Measurements from ENCODE around the gene FRS3. TPM values are rescaled to one million over a fixed set of nuclear protein-coding genes. Genes with fewer than 3 reads are reported as not detected.

The FRS3 gene
- total and polyA plus RNA-seq, 2 of the 13 experiments (the other 11 are each of a cell fraction or from before 2014, with no cell fraction given): 3.0 to 7.4 TPM

DNA sequence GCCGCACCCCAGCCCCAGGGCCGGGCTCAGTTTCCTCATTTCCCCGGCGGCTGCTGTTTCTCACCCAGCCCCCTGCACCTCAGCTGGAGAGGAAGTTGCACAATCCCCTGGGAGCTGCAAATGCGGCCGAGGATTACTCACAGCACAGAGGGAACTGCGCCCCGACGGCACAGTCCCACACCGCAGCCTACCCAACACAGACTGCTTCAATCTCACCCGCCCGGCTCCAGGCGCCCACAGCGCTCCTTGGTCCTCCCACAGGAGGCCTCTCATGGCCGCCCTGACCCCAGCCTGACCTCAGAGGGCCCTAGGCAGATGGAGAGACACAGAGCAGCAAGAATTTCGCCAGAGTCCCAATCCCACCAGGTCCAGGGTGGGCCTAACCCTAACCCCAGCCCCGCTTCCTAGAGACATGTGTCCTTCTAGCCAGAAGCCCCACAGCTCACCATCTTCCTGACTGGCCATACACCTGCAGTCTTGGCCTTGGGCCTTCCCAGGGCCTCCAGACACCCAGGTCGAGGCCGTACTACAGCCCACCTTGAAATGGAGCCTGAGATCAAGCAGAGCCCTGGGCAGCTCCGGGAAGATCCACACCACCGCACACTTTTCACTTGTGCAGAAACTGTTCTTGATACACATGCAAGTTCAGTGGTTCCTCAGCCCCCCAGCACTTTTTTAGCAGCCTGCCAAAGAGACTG is 56.0 kb downstream of the FRS3 start (continued):
- TF ChIP-seq, protein P1, sequence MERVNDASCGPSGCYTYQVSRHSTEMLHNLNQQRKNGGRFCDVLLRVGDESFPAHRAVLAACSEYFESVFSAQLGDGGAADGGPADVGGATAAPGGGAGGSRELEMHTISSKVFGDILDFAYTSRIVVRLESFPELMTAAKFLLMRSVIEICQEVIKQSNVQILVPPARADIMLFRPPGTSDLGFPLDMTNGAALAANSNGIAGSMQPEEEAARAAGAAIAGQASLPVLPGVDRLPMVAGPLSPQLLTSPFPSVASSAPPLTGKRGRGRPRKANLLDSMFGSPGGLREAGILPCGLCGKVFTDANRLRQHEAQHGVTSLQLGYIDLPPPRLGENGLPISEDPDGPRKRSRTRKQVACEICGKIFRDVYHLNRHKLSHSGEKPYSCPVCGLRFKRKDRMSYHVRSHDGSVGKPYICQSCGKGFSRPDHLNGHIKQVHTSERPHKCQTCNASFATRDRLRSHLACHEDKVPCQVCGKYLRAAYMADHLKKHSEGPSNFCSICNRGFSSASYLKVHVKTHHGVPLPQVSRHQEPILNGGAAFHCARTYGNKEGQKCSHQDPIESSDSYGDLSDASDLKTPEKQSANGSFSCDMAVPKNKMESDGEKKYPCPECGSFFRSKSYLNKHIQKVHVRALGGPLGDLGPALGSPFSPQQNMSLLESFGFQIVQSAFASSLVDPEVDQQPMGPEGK (CRISPR knock-in tag; IDR thresholded peaks at IDR 0.05): peak; percentile 85
- TF ChIP-seq ZMYM3 (CRISPR knock-in tag; IDR thresholded peaks at IDR 0.05) (peak; percentile 82; the same call in 1 of the 2 replicates), HDAC2 (CRISPR knock-in tag; IDR thresholded peaks at IDR 0.05) (peak; percentile 83; the same call in 1 of the 2 replicates), PCBP1 (IDR thresholded peaks at IDR 0.05; ENCODE audit: borderline replicate concordance, low read depth, low read length) (no peak), NRL (CRISPR knock-in tag; IDR thresholded peaks at IDR 0.05; ENCODE audit: borderline replicate concordance) (no peak), SNRNP70 (IDR thresholded peaks at IDR 0.05; ENCODE audit: low read depth, low read length) (no peak), STAG1 (CRISPR knock-in tag; IDR thresholded peaks at IDR 0.05) (peak; percentile 23; the same call in 1 of the 2 replicates), SIN3B (IDR thresholded peaks at IDR 0.05; ENCODE audit: low read length) (no peak), PPARG (CRISPR knock-in tag; conservative IDR thresholded peaks at IDR 0.05) (peak; percentile 50; the same call in 1 of the 2 replicates), TARDBP (CRISPR knock-in tag; IDR thresholded peaks at IDR 0.05) (no peak), MTF1 (CRISPR knock-in tag; IDR thresholded peaks at IDR 0.05) (no peak; the same call in 1 of the 2 replicates), SP4 (CRISPR knock-in tag; IDR thresholded peaks at IDR 0.05) (no peak), SKI (IDR thresholded peaks at IDR 0.05; ENCODE audit: partially characterized antibody) (peak; percentile 17)
- TF ChIP-seq, protein P2, sequence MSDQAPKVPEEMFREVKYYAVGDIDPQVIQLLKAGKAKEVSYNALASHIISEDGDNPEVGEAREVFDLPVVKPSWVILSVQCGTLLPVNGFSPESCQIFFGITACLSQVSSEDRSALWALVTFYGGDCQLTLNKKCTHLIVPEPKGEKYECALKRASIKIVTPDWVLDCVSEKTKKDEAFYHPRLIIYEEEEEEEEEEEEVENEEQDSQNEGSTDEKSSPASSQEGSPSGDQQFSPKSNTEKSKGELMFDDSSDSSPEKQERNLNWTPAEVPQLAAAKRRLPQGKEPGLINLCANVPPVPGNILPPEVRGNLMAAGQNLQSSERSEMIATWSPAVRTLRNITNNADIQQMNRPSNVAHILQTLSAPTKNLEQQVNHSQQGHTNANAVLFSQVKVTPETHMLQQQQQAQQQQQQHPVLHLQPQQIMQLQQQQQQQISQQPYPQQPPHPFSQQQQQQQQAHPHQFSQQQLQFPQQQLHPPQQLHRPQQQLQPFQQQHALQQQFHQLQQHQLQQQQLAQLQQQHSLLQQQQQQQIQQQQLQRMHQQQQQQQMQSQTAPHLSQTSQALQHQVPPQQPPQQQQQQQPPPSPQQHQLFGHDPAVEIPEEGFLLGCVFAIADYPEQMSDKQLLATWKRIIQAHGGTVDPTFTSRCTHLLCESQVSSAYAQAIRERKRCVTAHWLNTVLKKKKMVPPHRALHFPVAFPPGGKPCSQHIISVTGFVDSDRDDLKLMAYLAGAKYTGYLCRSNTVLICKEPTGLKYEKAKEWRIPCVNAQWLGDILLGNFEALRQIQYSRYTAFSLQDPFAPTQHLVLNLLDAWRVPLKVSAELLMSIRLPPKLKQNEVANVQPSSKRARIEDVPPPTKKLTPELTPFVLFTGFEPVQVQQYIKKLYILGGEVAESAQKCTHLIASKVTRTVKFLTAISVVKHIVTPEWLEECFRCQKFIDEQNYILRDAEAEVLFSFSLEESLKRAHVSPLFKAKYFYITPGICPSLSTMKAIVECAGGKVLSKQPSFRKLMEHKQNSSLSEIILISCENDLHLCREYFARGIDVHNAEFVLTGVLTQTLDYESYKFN (CRISPR knock-in tag; conservative IDR thresholded peaks at IDR 0.05): peak; percentile 67
- TF ChIP-seq, protein P3, sequence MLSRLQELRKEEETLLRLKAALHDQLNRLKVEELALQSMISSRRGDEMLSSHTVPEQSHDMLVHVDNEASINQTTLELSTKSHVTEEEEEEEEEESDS (CRISPR knock-in tag; IDR thresholded peaks at IDR 0.05; ENCODE audit: borderline replicate concordance): 0 out of 2 replicates have a peak, but pooled peaks have one; percentile 64
- TF ChIP-seq, protein P4, sequence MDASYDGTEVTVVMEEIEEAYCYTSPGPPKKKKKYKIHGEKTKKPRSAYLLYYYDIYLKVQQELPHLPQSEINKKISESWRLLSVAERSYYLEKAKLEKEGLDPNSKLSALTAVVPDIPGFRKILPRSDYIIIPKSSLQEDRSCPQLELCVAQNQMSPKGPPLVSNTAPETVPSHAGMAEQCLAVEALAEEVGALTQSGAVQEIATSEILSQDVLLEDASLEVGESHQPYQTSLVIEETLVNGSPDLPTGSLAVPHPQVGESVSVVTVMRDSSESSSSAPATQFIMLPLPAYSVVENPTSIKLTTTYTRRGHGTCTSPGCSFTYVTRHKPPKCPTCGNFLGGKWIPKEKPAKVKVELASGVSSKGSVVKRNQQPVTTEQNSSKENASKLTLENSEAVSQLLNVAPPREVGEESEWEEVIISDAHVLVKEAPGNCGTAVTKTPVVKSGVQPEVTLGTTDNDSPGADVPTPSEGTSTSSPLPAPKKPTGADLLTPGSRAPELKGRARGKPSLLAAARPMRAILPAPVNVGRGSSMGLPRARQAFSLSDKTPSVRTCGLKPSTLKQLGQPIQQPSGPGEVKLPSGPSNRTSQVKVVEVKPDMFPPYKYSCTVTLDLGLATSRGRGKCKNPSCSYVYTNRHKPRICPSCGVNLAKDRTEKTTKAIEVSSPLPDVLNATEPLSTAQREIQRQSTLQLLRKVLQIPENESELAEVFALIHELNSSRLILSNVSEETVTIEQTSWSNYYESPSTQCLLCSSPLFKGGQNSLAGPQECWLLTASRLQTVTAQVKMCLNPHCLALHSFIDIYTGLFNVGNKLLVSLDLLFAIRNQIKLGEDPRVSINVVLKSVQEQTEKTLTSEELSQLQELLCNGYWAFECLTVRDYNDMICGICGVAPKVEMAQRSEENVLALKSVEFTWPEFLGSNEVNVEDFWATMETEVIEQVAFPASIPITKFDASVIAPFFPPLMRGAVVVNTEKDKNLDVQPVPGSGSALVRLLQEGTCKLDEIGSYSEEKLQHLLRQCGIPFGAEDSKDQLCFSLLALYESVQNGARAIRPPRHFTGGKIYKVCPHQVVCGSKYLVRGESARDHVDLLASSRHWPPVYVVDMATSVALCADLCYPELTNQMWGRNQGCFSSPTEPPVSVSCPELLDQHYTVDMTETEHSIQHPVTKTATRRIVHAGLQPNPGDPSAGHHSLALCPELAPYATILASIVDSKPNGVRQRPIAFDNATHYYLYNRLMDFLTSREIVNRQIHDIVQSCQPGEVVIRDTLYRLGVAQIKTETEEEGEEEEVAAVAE (CRISPR knock-in tag; IDR thresholded peaks at IDR 0.05; ENCODE audit: borderline replicate concordance): peak; percentile 87; the same call in 1 of the 2 replicates
- TF ChIP-seq, protein P5, sequence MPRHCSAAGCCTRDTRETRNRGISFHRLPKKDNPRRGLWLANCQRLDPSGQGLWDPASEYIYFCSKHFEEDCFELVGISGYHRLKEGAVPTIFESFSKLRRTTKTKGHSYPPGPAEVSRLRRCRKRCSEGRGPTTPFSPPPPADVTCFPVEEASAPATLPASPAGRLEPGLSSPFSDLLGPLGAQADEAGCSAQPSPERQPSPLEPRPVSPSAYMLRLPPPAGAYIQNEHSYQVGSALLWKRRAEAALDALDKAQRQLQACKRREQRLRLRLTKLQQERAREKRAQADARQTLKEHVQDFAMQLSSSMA (CRISPR knock-in tag; IDR thresholded peaks at IDR 0.05): peak; percentile 65; the same call in 1 of the 2 replicates
